Left ventricle myocardium superior (tissue), 1 donor: ENCODE data around the gene FBLIM1. TPM values are rescaled to one million over a fixed set of nuclear protein-coding genes. Genes with fewer than 3 reads are reported as not detected.

Source experiments
- ATAC-seq: fragments of 200-7000 bp; cut with Tn5 transposase; one replicate; pipeline ENCODE4 v1.9.1; 2020; ENCODE audit warnings: mild to moderate bottlenecking, moderate library complexity
- DNase-seq: peaks from one replicate; pipeline ENCODE4 v3.0.0-alpha.2; 2020
- intact Hi-C: fragments of 100-400 bp; cut with micrococcal nuclease; formaldehyde crosslinking; loops from one replicate; pipeline ENCODE4 v1.11.0; 2022
- total RNA-seq: library from RNA; stranded (reverse); fragmentation: NEBNext Ultra II Directional; extraction: Animal tissue kit (Norgen Biotek cat#: 25700); gene quantifications from one replicate; pipeline ENCODE4 v1.2.1, GENCODE V29; 2021
- donor health status: DM: no; HTN: yes; CAD: no; lungs with severe emphysema.

The FBLIM1 gene
- total RNA-seq, 1 donor from 2014 or later, result 100 TPM

DNA sequence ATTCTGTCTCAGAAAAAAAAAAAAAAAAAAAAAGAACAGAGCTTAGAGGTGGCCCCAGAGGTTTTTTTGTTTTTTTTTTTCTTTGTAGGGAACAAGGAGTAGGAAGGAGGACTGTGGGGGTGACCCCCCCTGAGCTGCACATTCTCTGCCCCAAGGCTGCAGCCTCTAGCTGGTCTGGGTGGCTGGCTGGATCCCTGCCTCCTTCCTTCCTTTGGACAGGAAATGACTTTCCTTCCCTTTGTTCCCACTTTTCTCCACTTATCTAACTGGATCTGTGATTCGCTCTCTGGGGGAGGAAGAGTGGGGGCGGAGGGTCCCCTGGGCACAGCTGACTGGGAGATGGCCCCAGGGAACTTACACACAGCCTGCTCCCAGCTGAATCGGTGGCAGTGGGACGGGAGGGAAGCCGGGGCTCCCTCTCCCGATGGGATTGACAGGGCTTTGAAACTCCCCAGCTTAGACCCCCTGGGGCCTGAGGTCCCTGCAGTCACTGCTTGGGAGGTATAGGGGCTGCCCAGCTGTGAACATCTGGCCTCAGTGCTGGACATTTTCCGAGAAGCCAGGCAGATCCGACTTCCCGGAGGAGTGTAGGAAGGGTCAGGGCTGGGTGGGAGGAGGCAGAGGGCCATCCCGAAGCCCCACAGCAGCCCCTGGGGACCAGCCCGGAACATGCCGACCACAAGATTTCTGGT lies 2.1 kb downstream of the FBLIM1 start:
- intact Hi-C loops, result no loop called here
- peak; percentile 72 for DNase-seq
- peak; percentile 34 for ATAC-seq

DNA sequence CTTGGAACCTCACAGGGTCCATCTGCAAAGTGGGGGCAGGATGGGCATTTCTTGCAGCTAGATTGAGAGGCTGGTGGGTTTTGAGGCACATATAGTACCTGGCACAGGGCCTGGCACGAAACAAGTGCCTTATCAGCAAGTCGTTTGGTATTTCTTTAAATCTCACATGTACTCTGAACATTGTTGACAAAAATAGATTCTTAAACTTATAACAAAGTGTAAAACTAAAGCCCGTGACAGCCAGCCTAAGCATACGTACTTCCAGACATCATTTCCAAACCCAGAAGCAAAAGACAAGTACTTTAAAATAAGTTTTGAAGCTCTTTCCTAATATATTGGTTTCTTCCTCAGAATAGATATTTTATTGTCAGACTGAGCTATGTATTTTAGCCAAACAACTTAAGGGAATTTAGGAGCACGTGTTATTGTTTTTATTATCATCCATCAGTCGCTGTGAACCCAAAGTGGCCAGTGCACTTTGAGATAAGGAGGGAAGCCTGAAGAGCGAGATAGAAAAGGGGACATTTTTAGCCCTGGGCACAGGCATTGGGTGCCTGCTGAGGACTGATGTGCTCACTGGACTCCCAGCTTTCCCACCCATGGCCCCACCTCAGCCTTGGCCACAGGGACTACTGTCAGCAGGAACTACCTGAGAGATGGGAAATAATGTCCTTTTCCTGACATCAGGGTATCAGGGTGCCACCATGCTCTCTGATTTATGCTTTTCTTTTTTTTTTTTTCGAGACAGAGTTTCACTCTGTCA lies 3.0 kb downstream of the FBLIM1 start:
- peak; percentile 66 for ATAC-seq
- intact Hi-C loops, result no loop called here

DNA sequence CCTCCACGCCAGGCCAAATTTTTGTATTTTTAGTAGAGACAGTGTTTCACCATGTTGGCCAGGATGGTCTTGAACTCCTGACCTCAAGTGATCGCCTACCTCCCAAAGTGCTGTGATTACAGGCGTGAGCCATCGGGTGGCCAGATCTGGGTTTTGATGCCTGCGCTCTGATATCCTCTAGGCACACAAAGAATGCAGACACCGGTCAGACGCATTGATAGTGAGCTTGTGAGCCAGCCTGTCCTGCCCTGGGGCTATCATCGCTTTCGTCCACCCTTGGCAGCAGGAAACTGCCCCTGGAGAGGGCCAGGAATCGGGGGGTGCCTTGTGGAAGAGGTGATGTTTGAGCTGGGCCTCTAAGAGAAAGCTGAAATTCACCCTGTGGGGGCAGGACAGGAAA lies 4.0 kb downstream of the FBLIM1 start:
- ATAC-seq (no peak), DNase-seq (no peak)
- intact Hi-C loops, result no loop called here

More for the DNA sequence above, 3.0 kb downstream of the FBLIM1 start:
- peak; percentile 69 for DNase-seq

DNA sequence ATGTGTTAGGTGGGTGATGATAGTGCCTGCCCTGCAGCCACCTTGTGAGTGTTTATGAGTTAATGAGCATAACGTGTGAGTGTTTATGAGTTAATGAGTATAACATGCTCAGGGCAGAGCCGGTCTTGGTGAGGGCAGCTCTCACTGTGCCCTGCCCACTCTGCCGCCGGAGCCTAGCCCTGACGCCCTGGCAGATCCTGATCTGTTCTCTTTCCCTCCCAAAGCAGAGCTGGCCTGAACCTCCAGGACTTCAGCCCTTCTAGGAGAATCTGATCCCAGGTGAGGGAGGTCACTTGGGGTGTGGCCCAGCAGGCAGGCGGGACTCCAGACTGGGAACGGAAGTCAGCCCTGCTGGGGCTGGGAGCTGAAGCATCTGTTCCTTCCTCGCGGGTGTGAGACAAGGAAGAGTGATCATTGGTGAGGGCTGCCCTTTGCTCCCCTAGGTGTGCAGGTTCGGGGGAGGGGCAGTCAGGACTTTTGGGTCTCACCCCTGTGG lies 5.7 kb downstream of the FBLIM1 start:
- intact Hi-C loops, result no loop called here
- DNase-seq (no peak), ATAC-seq (no peak)

DNA sequence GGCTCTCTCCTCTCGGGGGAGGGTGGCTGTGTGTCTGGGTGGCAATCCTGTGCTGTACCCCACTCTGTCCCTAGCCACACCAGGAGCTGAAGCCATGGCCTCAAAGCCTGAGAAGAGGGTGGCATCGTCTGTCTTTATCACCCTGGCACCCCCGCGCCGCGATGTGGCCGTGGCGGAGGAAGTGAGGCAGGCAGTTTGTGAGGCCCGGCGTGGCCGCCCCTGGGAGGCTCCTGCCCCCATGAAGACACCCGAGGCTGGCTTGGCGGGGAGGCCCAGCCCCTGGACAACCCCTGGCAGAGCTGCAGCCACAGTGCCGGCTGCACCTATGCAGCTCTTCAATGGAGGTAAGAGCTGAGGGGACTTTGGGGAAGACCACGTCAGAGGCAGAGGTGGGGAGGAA lies 6.3 kb downstream of the FBLIM1 start:
- intact Hi-C loops, result no loop called here
- ATAC-seq (no peak), DNase-seq (no peak)

DNA sequence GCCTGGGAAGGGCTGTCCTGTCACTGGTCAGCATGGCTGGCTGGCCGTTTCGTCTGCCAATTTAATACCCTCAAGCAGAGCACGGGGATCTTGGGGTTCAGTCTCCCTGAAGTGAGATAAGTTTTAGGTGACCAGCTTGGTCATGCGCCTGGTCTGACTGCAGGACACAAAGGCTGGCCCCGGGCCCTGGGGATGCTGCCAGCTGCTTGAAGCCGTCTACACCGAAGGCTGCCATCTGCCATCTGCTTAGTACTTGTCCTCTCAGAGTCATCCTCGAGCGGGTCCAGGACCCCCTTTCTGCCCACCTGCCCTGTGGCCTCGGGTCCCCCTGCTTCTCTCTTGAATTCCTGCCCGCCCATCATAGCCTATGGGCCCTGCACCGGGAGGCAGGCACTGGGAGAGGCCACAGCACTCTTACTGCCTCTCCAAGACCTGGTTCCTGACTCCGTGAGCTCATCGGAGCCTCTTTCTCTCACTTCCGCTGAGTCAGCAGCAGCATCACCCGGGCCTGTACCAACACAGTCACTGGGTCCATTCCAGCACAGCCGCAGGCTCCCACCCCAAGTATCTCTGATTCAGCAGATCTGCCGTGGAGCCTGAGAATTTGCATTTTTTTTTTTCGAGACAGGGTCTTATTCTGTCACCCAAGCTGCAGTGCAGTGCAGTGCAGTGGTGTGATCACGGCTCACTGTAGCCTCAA lies 7.0 kb downstream of the FBLIM1 start:
- no peak for ATAC-seq
- intact Hi-C loops, result no loop called here
- DNase-seq, result no peak

DNA sequence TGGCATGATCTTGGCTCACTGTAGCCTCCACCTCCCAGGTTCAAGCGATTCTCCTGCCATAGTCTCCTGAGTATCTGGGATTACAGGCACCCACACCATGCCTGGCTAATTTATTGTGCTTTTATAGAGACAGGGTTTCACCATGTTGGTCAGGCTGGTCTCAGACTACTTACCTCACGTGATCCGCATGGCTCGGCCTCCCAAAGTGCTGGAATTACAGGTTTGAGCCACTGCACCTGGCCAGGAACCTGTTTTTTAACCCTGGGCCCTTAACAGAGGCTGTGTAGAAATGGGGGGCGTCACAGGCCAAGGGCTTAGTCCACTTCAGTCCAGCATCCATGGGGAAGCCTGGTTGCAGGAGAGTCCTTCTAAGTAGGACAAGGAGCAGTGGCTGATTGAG lies 9.3 kb downstream of the FBLIM1 start:
- intact Hi-C loops, result no loop called here
- DNase-seq, result no peak

DNA sequence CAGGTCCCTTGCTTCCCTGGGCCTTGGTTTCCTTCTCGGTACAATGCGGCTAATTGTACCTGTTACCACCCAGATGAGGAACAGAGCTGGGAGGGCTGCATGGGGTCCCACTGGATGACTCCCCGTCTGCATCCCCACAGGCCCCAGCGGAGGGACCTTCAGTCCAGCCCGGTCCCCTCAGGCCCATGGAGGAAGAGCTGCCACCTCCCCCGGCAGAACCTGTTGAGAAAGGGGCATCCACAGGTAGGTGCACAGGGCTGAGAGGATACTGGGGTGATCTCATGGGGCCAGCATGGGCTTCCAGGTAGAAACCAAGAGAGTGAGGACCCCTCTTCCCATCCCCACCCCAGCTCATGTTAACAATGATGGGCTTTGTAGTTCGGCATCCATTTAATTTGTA lies 9.8 kb downstream of the FBLIM1 start:
- no peak for DNase-seq
- no peak for ATAC-seq
- intact Hi-C loops, result no loop called here

More for the DNA sequence above, 9.3 kb downstream of the FBLIM1 start:
- no peak for ATAC-seq

DNA sequence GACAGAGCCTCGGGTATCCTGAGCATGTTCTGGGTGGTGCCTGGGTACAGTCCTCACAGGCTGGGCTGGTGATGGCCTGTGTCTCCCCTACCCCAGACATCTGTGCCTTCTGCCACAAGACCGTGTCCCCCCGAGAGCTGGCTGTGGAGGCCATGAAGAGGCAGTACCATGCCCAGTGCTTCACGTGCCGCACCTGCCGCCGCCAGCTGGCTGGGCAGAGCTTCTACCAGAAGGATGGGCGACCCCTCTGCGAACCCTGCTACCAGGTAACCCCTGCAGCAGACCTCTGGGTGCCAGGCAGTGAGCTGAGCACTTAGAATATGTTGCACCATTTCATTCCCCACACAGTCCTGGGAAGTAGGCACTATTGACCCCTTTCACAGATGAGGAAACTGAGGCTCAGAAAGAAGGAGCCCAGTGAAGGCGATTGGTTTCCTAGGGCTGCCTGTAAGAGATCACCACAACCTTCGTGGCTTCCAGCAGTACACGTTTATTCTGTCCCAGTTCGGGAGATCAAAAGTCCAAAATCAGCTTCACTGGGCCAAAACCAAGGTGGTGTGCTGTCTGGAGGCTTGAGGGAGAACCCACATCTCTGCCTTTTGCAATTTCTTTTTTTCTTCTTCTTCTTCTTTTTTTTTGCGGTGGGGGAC lies 11.8 kb downstream of the FBLIM1 start:
- no peak for DNase-seq
- intact Hi-C loops, result no loop called here
- ATAC-seq, result no peak

DNA sequence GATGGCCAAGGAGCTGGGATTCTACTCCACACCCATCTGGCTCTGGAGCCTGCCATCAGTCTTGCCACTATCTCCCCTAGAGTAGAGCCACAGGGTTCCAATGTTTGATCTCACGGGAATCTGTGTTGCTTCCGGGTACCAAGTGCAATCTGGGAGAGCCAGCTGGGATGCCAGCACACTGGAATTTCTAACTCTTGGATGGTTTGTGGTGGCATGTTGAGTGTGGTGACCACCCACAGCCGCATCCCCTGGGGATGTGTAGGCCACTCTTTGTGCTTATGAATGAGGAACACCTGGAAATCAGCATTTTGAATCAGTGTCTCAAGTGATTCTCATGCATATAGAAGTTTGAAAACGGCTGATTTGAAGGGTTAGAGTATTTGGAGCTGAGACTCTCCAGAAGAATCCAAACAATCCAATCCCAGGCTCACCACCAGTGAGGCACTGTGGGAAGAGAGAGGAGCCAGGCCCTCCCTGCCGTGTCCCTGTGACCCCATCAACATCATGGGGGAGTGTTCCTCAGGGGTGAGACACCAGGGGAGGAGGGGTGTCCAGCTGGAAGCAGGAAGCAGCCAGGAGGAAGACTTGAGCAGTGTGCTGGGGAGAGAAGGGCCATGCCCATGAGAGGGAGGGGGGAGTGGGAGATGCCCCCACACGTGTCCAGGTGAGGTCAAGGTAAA lies 13.4 kb downstream of the FBLIM1 start:
- intact Hi-C loops, result no loop called here
- ATAC-seq, result no peak
- DNase-seq, result no peak

DNA sequence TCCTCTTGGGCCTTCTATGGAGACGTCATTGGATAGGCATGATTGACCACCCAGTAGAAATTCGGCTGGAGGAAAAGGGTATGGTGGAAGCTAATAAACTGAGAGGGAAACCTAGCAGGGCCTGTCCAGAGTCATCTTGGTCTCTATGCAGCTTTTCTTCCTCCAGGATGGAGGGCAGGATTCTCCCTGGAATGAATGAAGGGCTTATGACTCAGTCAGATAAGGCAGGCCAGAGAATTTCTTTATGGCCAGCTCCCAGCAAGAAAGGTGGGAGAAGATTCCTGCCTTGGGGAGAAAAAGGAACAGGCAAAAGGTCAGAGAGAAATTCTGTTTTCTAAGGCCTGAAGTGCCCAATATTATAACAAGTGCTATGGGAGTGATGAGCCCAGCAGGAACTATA lies 17.1 kb downstream of the FBLIM1 start:
- no peak for DNase-seq
- no peak for ATAC-seq
- intact Hi-C loops, result no loop called here

DNA sequence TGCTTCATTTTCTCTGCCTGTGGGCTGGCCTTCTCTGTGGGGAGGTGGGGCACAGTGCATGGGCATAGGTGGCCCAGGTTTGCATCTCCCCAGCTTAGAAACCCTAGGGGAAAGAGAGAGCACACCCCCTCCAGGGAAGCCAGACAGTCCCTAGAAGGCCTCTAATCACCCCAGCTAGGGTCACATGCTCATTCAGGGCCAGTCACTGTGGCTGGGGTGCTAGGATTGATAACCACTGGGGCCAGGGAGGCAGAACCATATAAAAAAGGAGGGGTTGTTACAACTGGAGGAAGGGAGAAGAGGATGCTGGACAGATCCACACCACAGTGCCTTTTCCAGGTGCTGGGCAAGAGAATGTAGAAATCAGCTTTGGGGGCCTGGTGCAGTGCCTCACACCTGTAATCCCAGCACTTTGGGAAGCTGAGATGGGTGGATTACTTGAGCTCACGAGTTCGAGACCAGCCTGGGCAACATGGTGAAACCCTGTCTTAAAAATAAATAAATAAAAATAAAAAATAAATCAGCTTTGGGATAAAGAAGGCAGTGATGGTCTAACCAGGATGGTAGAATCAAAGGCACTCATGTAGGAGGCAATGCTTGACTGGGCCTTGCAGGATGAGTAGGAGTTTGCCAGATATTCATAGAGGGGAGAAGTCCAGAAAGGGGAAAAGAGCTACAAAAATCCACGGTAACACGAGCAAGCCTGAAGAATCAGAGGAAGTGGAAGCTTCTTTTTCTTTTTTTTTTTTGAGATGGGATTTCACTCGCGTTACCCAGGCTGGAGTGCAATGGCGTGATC lies 19.5 kb downstream of the FBLIM1 start:
- DNase-seq (no peak), ATAC-seq (no peak)
- intact Hi-C loops, result no loop called here

DNA sequence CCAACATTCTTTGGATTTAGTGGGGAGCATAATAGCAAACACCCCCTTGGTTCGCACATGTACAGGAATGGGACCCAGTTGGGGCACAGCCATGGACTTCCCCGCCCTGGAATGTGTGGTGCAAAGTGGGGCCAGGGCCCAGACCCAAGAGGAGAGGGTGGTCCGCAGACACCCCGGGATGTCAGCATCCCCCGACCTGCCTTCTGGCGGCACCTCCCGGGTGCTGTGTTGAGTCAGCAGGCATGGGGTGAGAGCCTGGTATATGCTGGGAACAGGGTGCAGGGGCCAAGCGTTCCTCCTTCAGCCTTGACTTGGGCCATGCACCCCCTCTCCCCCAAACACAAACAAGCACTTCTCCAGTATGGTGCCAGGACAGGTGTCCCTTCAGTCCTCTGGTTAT lies 27.1 kb downstream of the FBLIM1 start:
- no peak for DNase-seq
- peak; percentile 12 for ATAC-seq
- intact Hi-C loops, result no loop called here

DNA sequence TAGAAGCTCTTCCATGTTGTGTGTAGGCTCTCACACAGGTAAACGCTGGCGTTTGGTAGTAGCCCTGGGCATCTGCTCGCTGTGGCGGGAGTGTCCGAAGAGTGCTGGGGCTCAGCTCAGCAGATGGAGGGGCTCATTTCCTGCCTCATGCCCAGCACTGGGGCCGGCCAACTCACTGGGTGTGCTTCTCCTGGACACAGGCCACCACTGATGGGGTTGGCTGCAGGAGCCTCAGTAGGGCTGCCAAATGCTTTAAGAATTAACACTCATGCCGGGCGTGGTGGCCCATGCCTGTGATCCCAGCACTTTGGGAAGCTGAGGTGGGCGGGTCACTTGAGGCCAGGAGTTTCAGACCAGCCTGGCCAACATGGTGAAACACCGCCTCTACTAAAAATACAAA lies 28.0 kb downstream of the FBLIM1 start:
- DNase-seq, result peak; percentile 66
- peak; percentile 79 for ATAC-seq
- intact Hi-C loops, result no loop called here

DNA sequence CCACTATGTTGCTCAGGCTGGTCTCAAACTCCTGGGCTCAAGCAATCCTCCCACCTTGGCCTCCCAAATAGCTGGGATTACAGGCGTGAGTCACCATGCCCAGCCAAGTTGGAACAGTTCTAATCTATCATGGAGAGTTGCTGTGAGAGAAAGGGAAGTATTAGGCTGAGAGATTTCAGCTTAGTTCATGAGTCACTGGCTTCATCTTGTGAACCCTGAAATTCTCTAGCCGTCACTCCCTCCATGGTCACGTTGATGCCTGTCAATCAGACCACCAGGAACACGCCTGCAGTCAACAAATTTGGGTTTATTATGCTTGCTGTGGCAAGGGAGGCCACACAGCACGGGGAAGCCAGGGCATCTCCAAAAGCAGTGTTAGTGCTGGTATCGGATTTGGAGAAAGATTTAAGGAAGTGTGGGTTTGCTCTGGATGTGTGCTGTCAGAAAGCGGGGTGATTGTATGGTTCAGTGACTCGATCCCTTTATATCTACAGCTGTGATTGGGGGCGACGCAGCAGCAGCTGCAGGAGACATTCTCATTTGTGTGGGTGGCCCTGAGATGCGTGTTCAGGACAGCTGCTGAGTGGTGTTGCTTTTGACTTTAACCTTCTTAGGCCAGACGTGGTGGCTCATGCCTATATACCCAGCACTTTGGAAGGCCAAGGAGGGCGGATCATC lies 30.2 kb downstream of the FBLIM1 start:
- intact Hi-C loops, result no loop called here
- ATAC-seq (no peak), DNase-seq (no peak)

DNA sequence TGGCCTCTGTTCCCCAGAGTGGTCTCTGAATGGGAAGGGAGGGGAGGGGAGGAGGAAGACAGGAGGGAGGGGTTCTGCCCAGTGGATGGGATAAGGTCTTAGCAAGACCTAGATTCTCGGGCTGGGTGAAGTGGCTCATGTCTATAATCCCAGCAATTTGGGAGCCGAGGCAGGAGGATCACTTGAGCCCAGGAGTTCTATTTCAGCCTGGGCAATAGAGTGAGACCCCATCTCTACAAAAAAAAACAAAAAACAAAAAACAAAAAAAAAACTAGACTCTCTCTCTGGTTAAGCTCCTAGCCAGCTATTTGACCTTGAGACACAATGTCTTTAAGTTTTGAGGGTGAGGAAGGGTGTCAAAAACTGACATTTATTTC lies 37.5 kb downstream of the FBLIM1 start:
- DNase-seq (no peak), ATAC-seq (no peak)
- intact Hi-C loops, result loop anchor here (10.0 kb wide), 1 partner anchor 199 kb away; no protein-coding TSS in a partner anchor

DNA sequence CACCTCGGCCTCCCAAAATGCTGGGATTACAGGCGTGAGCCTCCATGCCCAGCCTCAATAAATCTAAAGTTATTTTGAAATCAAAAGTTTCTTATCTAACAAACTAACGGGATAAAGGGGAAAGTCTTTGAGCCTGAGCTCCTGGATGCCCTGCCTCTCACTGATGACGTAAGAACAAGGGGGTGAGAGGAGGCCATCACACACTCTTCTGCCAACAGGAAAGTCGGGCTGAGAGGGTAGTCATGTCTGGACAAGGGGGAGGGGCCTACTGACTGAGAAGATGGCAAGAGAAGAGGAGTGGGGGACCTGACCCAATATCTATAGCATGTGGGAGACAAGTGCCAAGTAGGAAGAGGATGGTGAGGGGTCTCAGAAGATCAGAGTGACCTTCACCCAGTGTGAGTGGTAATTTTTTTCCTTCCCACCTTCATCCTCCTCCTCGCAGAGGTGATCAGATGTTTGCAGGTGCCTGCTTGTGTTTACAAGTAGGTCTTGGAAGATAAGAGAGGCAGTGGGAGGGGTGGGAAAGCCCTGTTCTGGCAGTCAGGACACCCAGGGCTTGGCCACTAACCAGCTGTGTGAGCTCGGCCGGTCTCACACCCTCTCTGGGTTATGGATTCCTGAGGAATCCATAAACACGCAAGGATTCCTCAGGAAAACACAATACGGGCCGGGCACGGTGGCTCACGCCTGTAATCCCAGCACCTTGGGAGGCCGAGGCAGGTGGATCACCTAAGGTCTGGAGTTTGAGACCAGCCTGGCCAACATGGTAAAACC lies 39.2 kb downstream of the FBLIM1 start:
- intact Hi-C loops, result loop anchor here (10.0 kb wide), 1 partner anchor 197 kb away; no protein-coding TSS in a partner anchor
- DNase-seq, result no peak
- no peak for ATAC-seq
